ENCODE results near the gene ITGB7.

- TF ChIP-seq CTCF (IDR thresholded peaks at IDR 0.05), result peak in 1 of 4 donors; percentile 14
- no peak for TF ChIP-seq POLR2A (IDR thresholded peaks at IDR 0.05)
Measured at GRCh38 chr12:53252349-53252916, 45.4 kb upstream of the ITGB7 start.

All from right lobe of liver (tissue), 4 donors.